Measurements from ENCODE around the gene HNRNPU.

The HNRNPU gene

GRCh38 chr1:244864253-244865027, at the start of gene HNRNPU:
TSS of gene HNRNPU (minus strand) at chr1:244864543. CDS start at chr1:244864307, 236 bp downstream.
- Histone ChIP-seq H3K27ac (peak within 1 kb of the TSS; percentile 99), H3K9ac (ENCODE audit: insufficient read length) (peak within 1 kb of the TSS; percentile 97), H3K9me3 (ENCODE audit: low read depth, low read length) (no peaks in the 10 kb centered on the region), H3K4me3 (peak within 1 kb of the TSS; percentile 93), H3K36me3 (ENCODE audit: insufficient read depth, low read length) (peaks cover 38% of the 10 kb centered on the region)
- peak; percentile 66 for DNase-seq (ENCODE audit: low read depth, low spot score)
- peak; percentile 94 for TF ChIP-seq POLR2AphosphoS5 (IDR thresholded peaks at IDR 0.05; ENCODE audit: borderline replicate concordance, low read depth, low read length)
- no peak for TF ChIP-seq FOXP2 (optimal IDR thresholded peaks at IDR 0.05; ENCODE audit: control extremely low read depth, extremely low read length, insufficient read depth)
- no peak for TF ChIP-seq EZH2 (IDR thresholded peaks at IDR 0.05)

- Histone ChIP-seq H3K9me3 (ENCODE audit: low read depth, low read length) (no peaks in the 10 kb centered on the region), H3K27ac (no peak overlapping the region), H3K36me3 (ENCODE audit: insufficient read depth, low read length) (no peaks in the 10 kb centered on the region), H3K4me3 (no peak overlapping the region), H3K9ac (ENCODE audit: insufficient read length) (no peak overlapping the region)
- no peak for TF ChIP-seq FOXP2 (optimal IDR thresholded peaks at IDR 0.05; ENCODE audit: control extremely low read depth, extremely low read length, insufficient read depth)
- TF ChIP-seq POLR2AphosphoS5 (IDR thresholded peaks at IDR 0.05; ENCODE audit: borderline replicate concordance, low read depth, low read length): no peak
- TF ChIP-seq EZH2 (IDR thresholded peaks at IDR 0.05): no peak
- DNase-seq (ENCODE audit: low read depth, low spot score): no peak
Measured at GRCh38 chr1:244913806-244914205, 49.5 kb upstream of the HNRNPU start.

GRCh38 chr1:244904119-244904518, 39.8 kb upstream of the HNRNPU start:
- no peak for TF ChIP-seq FOXP2 (optimal IDR thresholded peaks at IDR 0.05; ENCODE audit: control extremely low read depth, extremely low read length, insufficient read depth)
- TF ChIP-seq EZH2 (IDR thresholded peaks at IDR 0.05): no peak
- TF ChIP-seq POLR2AphosphoS5 (IDR thresholded peaks at IDR 0.05; ENCODE audit: borderline replicate concordance, low read depth, low read length): no peak
- DNase-seq (ENCODE audit: low read depth, low spot score): no peak
- no peaks in the 10 kb centered on the region for H3K9me3 ChIP-seq (ENCODE audit: low read depth, low read length)
- no peak overlapping the region for H3K9ac ChIP-seq (ENCODE audit: insufficient read length)
- H3K4me3 ChIP-seq: no peak overlapping the region
- no peak overlapping the region for H3K27ac ChIP-seq
- no peaks in the 10 kb centered on the region for H3K36me3 ChIP-seq (ENCODE audit: insufficient read depth, low read length)

- TF ChIP-seq POLR2AphosphoS5 (IDR thresholded peaks at IDR 0.05; ENCODE audit: borderline replicate concordance, low read depth, low read length) (no peak), FOXP2 (optimal IDR thresholded peaks at IDR 0.05; ENCODE audit: control extremely low read depth, extremely low read length, insufficient read depth) (no peak), EZH2 (IDR thresholded peaks at IDR 0.05) (no peak)
- Histone ChIP-seq H3K27ac (no peak overlapping the region), H3K9ac (ENCODE audit: insufficient read length) (no peak overlapping the region), H3K4me3 (no peak overlapping the region), H3K9me3 (ENCODE audit: low read depth, low read length) (no peaks in the 10 kb centered on the region), H3K36me3 (ENCODE audit: insufficient read depth, low read length) (no peaks in the 10 kb centered on the region)
- no peak for DNase-seq (ENCODE audit: low read depth, low spot score)
Measured at GRCh38 chr1:244901400-244902015, 37.2 kb upstream of the HNRNPU start.

- Histone ChIP-seq H3K9ac (ENCODE audit: insufficient read length) (no peak overlapping the region), H3K4me3 (no peak overlapping the region), H3K9me3 (ENCODE audit: low read depth, low read length) (no peaks in the 10 kb centered on the region), H3K27ac (no peak overlapping the region), H3K36me3 (ENCODE audit: insufficient read depth, low read length) (no peaks in the 10 kb centered on the region)
- TF ChIP-seq EZH2 (IDR thresholded peaks at IDR 0.05) (no peak), POLR2AphosphoS5 (IDR thresholded peaks at IDR 0.05; ENCODE audit: borderline replicate concordance, low read depth, low read length) (no peak)
- no peak for DNase-seq (ENCODE audit: low read depth, low spot score)
Measured at GRCh38 chr1:244897476-244898254, 33.3 kb upstream of the HNRNPU start.

- Histone ChIP-seq H3K4me3 (no peak overlapping the region), H3K27ac (no peak overlapping the region), H3K9me3 (ENCODE audit: low read depth, low read length) (no peaks in the 10 kb centered on the region), H3K9ac (ENCODE audit: insufficient read length) (no peak overlapping the region), H3K36me3 (ENCODE audit: insufficient read depth, low read length) (no peaks in the 10 kb centered on the region)
- no peak for DNase-seq (ENCODE audit: low read depth, low spot score)
- TF ChIP-seq POLR2AphosphoS5 (IDR thresholded peaks at IDR 0.05; ENCODE audit: borderline replicate concordance, low read depth, low read length) (no peak), FOXP2 (optimal IDR thresholded peaks at IDR 0.05; ENCODE audit: control extremely low read depth, extremely low read length, insufficient read depth) (no peak), EZH2 (IDR thresholded peaks at IDR 0.05) (no peak)
Measured at GRCh38 chr1:244896550-244896949, 32.2 kb upstream of the HNRNPU start.

GRCh38 chr1:244893836-244894235, 29.5 kb upstream of the HNRNPU start:
- H3K36me3 ChIP-seq (ENCODE audit: insufficient read depth, low read length): no peaks in the 10 kb centered on the region
- TF ChIP-seq EZH2 (IDR thresholded peaks at IDR 0.05) (no peak), FOXP2 (optimal IDR thresholded peaks at IDR 0.05; ENCODE audit: control extremely low read depth, extremely low read length, insufficient read depth) (no peak)
- DNase-seq (ENCODE audit: low read depth, low spot score): no peak
- no peak overlapping the region for H3K9ac ChIP-seq (ENCODE audit: insufficient read length)
- no peaks in the 10 kb centered on the region for H3K9me3 ChIP-seq (ENCODE audit: low read depth, low read length)
- H3K27ac ChIP-seq: no peak overlapping the region
- no peak overlapping the region for H3K4me3 ChIP-seq

GRCh38 chr1:244887281-244887680, 22.9 kb upstream of the HNRNPU start:
- Histone ChIP-seq H3K4me3 (no peak overlapping the region), H3K27ac (no peak overlapping the region), H3K9ac (ENCODE audit: insufficient read length) (no peak overlapping the region), H3K36me3 (ENCODE audit: insufficient read depth, low read length) (no peaks in the 10 kb centered on the region), H3K9me3 (ENCODE audit: low read depth, low read length) (no peaks in the 10 kb centered on the region)
- TF ChIP-seq POLR2AphosphoS5 (IDR thresholded peaks at IDR 0.05; ENCODE audit: borderline replicate concordance, low read depth, low read length) (no peak), EZH2 (IDR thresholded peaks at IDR 0.05) (no peak)
- no peak for DNase-seq (ENCODE audit: low read depth, low spot score)
